MCF 10A (cell line): ENCODE results near the gene SLC22A2. TPM values are rescaled to one million over a fixed set of nuclear protein-coding genes. Genes with fewer than 3 reads are reported as not detected.

ENCODE experiments used
- BruUV-seq: library from RNA; stranded (reverse); fragments of 400-500 nt; replicated peaks from 2 replicates; lab custom pipeline; 2021; lab: Mats Ljungman, UMichigan
- CTCF ChIA-PET: fragments of 300-600 bp; sonication (Branson Sonifier 250); formaldehyde crosslinking; extraction: SDS; loops from one replicate; lab custom pipeline; 2021; ENCODE audit warnings: antibody characterized with exemption, inconsistent platforms; lab: Yijun Ruan, JAX
- POLR2A ChIA-PET: fragments of 300-600, 350-650 bp; sonication (Branson Sonifier 250); formaldehyde crosslinking; extraction: SDS; loops from one replicate; lab custom pipeline; 2020; ENCODE audit warnings: antibody characterized with exemption, inconsistent platforms; lab: Yijun Ruan, JAX
- DNase-seq: peaks from one replicate; pipeline ENCODE4 v3.0.0-alpha.2; 2018; ENCODE audit not compliant: unreplicated experiment
- H3K27ac Mint-ChIP-seq: one replicate; pipeline ENCODE4 v1.8.0; 2022; ENCODE audit warnings: mild to moderate bottlenecking, low read depth, mixed read lengths; ENCODE audit not compliant: unreplicated experiment
- H3K27me3 Mint-ChIP-seq: one replicate; pipeline ENCODE4 v1.8.0; 2022; ENCODE audit warnings: mixed read lengths; ENCODE audit not compliant: insufficient read depth, unreplicated experiment
- H3K36me3 Mint-ChIP-seq: one replicate; pipeline ENCODE4 v1.8.0; 2022; ENCODE audit warnings: mild to moderate bottlenecking, moderate library complexity, mixed read lengths; ENCODE audit not compliant: insufficient read depth, unreplicated experiment
- H3K4me1 Mint-ChIP-seq: one replicate; pipeline ENCODE4 v1.8.0; 2022; ENCODE audit warnings: mixed read lengths; ENCODE audit not compliant: insufficient read depth, unreplicated experiment
- H3K4me3 Mint-ChIP-seq: one replicate; pipeline ENCODE4 v1.8.0; 2022; ENCODE audit warnings: mild to moderate bottlenecking, moderate library complexity, mixed read lengths; ENCODE audit not compliant: unreplicated experiment
- H3K9me3 Mint-ChIP-seq: one replicate; pipeline ENCODE4 v1.8.0; 2022; ENCODE audit warnings: mixed read lengths; ENCODE audit not compliant: unreplicated experiment
- intact Hi-C: fragments of 100-400 bp; cut with micrococcal nuclease; formaldehyde crosslinking; loops from 2 replicates; pipeline ENCODE4 v1.14.1; 2022
- total RNA-seq: library from RNA; stranded (reverse); gene quantifications from 2 replicates; pipeline ENCODE4 v1.2.3, GENCODE V29; 2022
- TF ChIP-seq, protein P1 (sequence below): fragments of 200-600 bp; IDR thresholded peaks from one replicate; pipeline ENCODE4 v1.8.0; 2022; ENCODE audit warnings: antibody characterized with exemption, mild to moderate bottlenecking; ENCODE audit not compliant: unreplicated experiment

SLC22A2 gene
- total RNA-seq, 1 experiment from 2014 or later: not detected

GRCh38 chr6:160248538-160248937 is 10.1 kb downstream of the SLC22A2 start:
- H3K27ac Mint-ChIP-seq: peak overlapping the region; percentile 2
- TF ChIP-seq, protein P1, sequence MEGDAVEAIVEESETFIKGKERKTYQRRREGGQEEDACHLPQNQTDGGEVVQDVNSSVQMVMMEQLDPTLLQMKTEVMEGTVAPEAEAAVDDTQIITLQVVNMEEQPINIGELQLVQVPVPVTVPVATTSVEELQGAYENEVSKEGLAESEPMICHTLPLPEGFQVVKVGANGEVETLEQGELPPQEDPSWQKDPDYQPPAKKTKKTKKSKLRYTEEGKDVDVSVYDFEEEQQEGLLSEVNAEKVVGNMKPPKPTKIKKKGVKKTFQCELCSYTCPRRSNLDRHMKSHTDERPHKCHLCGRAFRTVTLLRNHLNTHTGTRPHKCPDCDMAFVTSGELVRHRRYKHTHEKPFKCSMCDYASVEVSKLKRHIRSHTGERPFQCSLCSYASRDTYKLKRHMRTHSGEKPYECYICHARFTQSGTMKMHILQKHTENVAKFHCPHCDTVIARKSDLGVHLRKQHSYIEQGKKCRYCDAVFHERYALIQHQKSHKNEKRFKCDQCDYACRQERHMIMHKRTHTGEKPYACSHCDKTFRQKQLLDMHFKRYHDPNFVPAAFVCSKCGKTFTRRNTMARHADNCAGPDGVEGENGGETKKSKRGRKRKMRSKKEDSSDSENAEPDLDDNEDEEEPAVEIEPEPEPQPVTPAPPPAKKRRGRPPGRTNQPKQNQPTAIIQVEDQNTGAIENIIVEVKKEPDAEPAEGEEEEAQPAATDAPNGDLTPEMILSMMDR: no peak
- H3K9me3 Mint-ChIP-seq: no peaks in the 10 kb centered on the region
- H3K4me3 Mint-ChIP-seq: no peak overlapping the region
- H3K27me3 Mint-ChIP-seq: no peaks in the 10 kb centered on the region
- POLR2A ChIA-PET: interaction anchor here (0.6 kb wide), 1 partner anchor 207 kb away, joined by 3 read pairs; no protein-coding TSS in a partner anchor
- no peaks in the 10 kb centered on the region for H3K36me3 Mint-ChIP-seq
- peak; percentile 32 for DNase-seq
- H3K4me1 Mint-ChIP-seq: peaks cover 7% of the 10 kb centered on the region
- CTCF ChIA-PET: interaction anchor here (0.8 kb wide), 1 partner anchor 9 kb away, joined by 4 read pairs; no protein-coding TSS in a partner anchor
- intact Hi-C loops: no loop called here
- BruUV-seq: no TSS peak

DNA sequence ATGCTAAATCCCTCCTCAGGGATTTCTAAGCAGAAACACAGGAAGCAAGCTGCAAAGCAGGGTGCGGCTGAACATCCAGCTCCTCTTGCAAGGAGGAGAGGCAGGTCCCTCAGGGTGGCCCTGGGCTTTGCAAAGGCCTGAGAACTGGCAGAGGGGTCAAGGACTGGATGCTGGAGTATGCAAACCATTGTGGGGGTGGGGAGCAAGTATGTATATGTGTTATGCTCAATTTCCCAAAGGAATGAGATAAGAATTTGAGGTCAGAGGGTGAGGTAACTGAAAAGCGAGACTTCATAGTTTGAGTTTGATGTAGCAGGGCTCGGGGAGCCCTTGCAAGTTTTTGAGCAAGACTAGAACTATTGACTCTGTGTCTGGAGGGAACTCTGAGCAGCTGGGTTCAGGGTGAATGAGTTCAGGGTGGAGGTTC is 11.2 kb downstream of the SLC22A2 start:
- no peak for DNase-seq
- CTCF ChIA-PET: interaction anchor here (1.2 kb wide), 1 partner anchor 109 kb away, joined by 5 read pairs; no protein-coding TSS in a partner anchor
- no TSS peak for BruUV-seq
- H3K4me1 Mint-ChIP-seq: peaks cover 7% of the 10 kb centered on the region
- no peaks in the 10 kb centered on the region for H3K36me3 Mint-ChIP-seq
- intact Hi-C loops: no loop called here
- no peak overlapping the region for H3K27ac Mint-ChIP-seq
- TF ChIP-seq, protein P1: no peak
- no peaks in the 10 kb centered on the region for H3K27me3 Mint-ChIP-seq
- POLR2A ChIA-PET: no interaction called here
- H3K4me3 Mint-ChIP-seq: no peak overlapping the region
- no peaks in the 10 kb centered on the region for H3K9me3 Mint-ChIP-seq

- CTCF ChIA-PET: interaction anchor here (0.8 to 1.4 kb wide), 3 partner anchors 8 to 215 kb away, joined by 3 to 4 read pairs (median 3); no protein-coding TSS in a partner anchor
- no peak overlapping the region for H3K4me3 Mint-ChIP-seq
- H3K36me3 Mint-ChIP-seq: no peaks in the 10 kb centered on the region
- peaks cover 17% of the 10 kb centered on the region for H3K4me1 Mint-ChIP-seq
- POLR2A ChIA-PET: no interaction called here
- H3K27me3 Mint-ChIP-seq: no peaks in the 10 kb centered on the region
- intact Hi-C loops: no loop called here
- DNase-seq: no peak
- H3K9me3 Mint-ChIP-seq: no peaks in the 10 kb centered on the region
- no peak overlapping the region for H3K27ac Mint-ChIP-seq
- BruUV-seq: no TSS peak
- TF ChIP-seq, protein P1: no peak
Measured at GRCh38 chr6:160240691-160241084, 17.9 kb downstream of the SLC22A2 start.

DNA sequence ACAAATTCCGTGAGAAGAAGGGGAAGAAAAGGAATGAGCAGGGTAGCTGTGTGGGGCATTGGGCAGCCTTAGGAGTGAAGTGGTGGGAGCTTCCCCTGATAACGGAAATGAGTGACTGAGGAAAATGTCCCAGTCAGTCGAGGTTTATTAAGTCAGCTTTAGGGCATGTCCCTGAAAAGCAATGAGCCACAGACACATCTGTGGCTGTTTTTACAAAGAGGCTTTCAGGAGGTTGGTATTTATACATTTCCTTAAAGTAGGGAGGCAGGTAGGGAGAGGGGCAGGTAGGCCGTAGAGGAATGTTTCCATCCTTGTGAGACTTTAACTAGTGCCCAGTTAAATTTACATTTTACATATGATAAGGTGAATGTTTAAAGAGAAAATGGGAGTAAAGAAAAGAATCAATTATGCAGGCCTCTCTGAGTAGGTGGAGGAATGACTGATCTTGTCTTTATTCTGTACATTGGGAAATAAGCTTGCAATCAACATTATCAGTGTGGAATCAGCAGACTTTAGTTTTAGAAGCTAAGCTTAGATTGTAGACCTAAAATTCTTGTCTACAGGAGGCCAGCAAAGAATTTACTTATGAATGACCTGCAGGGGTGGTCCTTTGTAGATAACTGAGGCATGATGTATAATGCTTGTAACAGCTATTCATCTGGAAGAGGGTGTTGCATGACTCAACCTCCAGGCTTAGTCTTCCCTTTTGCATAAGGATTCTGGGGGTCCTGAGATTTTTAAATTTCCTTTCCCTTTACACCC is 18.5 kb downstream of the SLC22A2 start:
- BruUV-seq: no TSS peak
- no peak for DNase-seq
- CTCF ChIA-PET: interaction anchor here (0.8 to 1.4 kb wide), 3 partner anchors 9 to 215 kb away, joined by 3 to 4 read pairs (median 3); no protein-coding TSS in a partner anchor
- H3K9me3 Mint-ChIP-seq: no peaks in the 10 kb centered on the region
- intact Hi-C loops: no loop called here
- H3K36me3 Mint-ChIP-seq: no peaks in the 10 kb centered on the region
- H3K4me3 Mint-ChIP-seq: no peak overlapping the region
- POLR2A ChIA-PET: no interaction called here
- H3K27me3 Mint-ChIP-seq: no peaks in the 10 kb centered on the region
- no peak overlapping the region for H3K27ac Mint-ChIP-seq
- TF ChIP-seq, protein P1: no peak
- peaks cover 17% of the 10 kb centered on the region for H3K4me1 Mint-ChIP-seq
